Pancreas (tissue), 10 donors: Measurements from ENCODE around the gene FFAR2. TPM values are rescaled to one million over a fixed set of nuclear protein-coding genes. Genes with fewer than 3 reads are reported as not detected.
A peak's percentile ranks its signal among the peaks of the same experiment; 100 is the strongest.

ENCODE experiments used
- ATAC-seq, 4 donors: fragments of 200-7000 bp; cut with Tn5 transposase; one replicate each; pipeline versions ENCODE4 v1.8.0 to v1.9.1; 2020; ENCODE audit warnings: mild to moderate bottlenecking in 4 of 4, moderate library complexity in 4 of 4
- DNase-seq, 6 donors: peaks; one replicate each; pipeline ENCODE4 v3.0.0-alpha.2; 2020
- FAIRE-seq: peaks from 2 replicates; lab custom pipeline; 2012; peaks lifted over from hg19 to GRCh38; lab: Jason Lieb, UNC
- H3K27ac ChIP-seq, 4 donors: fragments of 200-600 bp; sonication (generic); 1 replicate in 3 of 4; 2 replicates in 1 of 4; pipeline versions ENCODE4 v1.5.0 to v1.8.0; 2020
- H3K27me3 ChIP-seq, 4 donors: fragments of 200-600 bp; one replicate each; pipeline ENCODE4 v1.8.0; 2021
- H3K36me3 ChIP-seq, 3 donors: fragments of 200-600 bp; sonication (generic) in 1 of 3; one replicate each; pipeline versions ENCODE4 v1.5.0 to v1.8.0; 2020 to 2021
- H3K4me1 ChIP-seq, 3 donors: fragments of 200-600 bp; one replicate each; pipeline ENCODE4 v1.8.0; 2021
- H3K4me3 ChIP-seq, 4 donors: fragments of 200-600 bp; sonication (generic) in 2 of 4; one replicate each; pipeline versions ENCODE4 v1.5.0 to v1.8.0; 2020 to 2021
- H3K9me3 ChIP-seq, 4 donors: fragments of 200-600 bp; one replicate each; pipeline ENCODE4 v1.8.0; 2021
- WGBS, 2 donors: extraction: QIAGEN DNeasy Blood & Tissue Kit; methylation state at CpG; one replicate each; pipeline ENCODE4 v1.1.7; 2013; 5-methylcytosine and 5-hydroxymethylcytosine counted together
- intact Hi-C, 3 donors: fragments of 100-400 bp; cut with DNase I; formaldehyde crosslinking; loops; one replicate each; pipeline versions ENCODE4 v1.11.1 to v1.14.2; 2022
- polyA plus RNA-seq, 2 donors: library from polyadenylated mRNA; stranded (reverse); fragments of 200-250 nt; gene quantifications; one replicate each; pipeline ENCODE4 v1.2.3, GENCODE V29; 2013
- total RNA-seq, 6 donors: library from RNA; stranded (reverse); fragmentation: NEBNext Ultra II Directional in 4 of 6; extraction: Animal tissue kit (Norgen Biotek cat#: 25700) in 4 of 6; gene quantifications; one replicate each; pipeline versions ENCODE4 v1.2.1 to v1.2.4, GENCODE V29; 2021 to 2023
- TF ChIP-seq, protein P1 (sequence below), 4 donors: fragments of 200-600 bp; sonication (generic) in 3 of 4; IDR thresholded peaks; one replicate each; pipeline versions ENCODE4 v1.5.0 to v1.8.0; 2021; ENCODE audit warnings: antibody characterized with exemption in 4 of 4
- donor health status: healthy with polysubstance abuse.
- donor health status: DM: no; HTN: no; CAD: no; lungs with moderate emphysema.
- donor health status: DM: no; HTN: no; CAD: no.
- donor health status: control.
- donor health status: control.
- donor health status: Bipolar disorder and iron deficiency.
- donor health status: DM: yes; HTN: yes; CAD: no.
- donor health status: DM: no; HTN: no; CAD: no.
- donor health status: DM: no; HTN: no; CAD: no.
- donor health status: DM: yes; HTN: yes; CAD: no.

The FFAR2 gene
- total and polyA plus RNA-seq, 8 donors: 0.20 to 2.5 (median 0.39) TPM; not detected in 2

DNA sequence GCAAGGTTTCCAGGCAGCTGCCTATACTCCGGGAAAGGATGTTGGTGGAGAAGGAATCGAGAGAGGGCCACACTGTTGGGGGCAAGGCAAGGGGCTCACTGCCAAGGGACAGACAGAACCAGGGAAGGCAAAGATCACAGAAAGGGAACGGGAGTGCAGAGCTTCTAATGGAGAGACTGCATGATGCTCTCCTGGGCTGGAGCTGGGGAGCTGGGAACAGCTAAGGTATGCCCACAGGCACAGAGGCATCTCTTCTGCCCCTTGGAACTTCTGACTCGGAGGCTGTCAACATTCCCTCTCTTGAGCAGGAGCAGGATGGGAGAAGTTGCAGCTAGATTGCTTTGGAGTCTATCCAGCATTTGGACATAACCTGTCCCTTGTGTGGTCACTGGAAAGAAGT is 22.4 kb upstream of the FFAR2 start:
- FAIRE-seq (no peak), ATAC-seq (no peak), DNase-seq (no peak)
- H3K4me3 ChIP-seq: no peak overlapping the region
- no peaks in the 10 kb centered on the region for H3K9me3 ChIP-seq
- H3K36me3 ChIP-seq: no peaks in the 10 kb centered on the region
- intact Hi-C loops: no loop called here
- TF ChIP-seq, protein P1, sequence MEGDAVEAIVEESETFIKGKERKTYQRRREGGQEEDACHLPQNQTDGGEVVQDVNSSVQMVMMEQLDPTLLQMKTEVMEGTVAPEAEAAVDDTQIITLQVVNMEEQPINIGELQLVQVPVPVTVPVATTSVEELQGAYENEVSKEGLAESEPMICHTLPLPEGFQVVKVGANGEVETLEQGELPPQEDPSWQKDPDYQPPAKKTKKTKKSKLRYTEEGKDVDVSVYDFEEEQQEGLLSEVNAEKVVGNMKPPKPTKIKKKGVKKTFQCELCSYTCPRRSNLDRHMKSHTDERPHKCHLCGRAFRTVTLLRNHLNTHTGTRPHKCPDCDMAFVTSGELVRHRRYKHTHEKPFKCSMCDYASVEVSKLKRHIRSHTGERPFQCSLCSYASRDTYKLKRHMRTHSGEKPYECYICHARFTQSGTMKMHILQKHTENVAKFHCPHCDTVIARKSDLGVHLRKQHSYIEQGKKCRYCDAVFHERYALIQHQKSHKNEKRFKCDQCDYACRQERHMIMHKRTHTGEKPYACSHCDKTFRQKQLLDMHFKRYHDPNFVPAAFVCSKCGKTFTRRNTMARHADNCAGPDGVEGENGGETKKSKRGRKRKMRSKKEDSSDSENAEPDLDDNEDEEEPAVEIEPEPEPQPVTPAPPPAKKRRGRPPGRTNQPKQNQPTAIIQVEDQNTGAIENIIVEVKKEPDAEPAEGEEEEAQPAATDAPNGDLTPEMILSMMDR (IDR thresholded peaks at IDR 0.05): no peak
- WGBS, 2 donors: 77 to 86% methylated on average over 4 of the region's 4 CpGs
- no peak overlapping the region for H3K27ac ChIP-seq
- H3K27me3 ChIP-seq: no peaks in the 10 kb centered on the region
- H3K4me1 ChIP-seq: peaks cover 0 to 12% (median 10%) of the 10 kb centered on the region in 3 donors

DNA sequence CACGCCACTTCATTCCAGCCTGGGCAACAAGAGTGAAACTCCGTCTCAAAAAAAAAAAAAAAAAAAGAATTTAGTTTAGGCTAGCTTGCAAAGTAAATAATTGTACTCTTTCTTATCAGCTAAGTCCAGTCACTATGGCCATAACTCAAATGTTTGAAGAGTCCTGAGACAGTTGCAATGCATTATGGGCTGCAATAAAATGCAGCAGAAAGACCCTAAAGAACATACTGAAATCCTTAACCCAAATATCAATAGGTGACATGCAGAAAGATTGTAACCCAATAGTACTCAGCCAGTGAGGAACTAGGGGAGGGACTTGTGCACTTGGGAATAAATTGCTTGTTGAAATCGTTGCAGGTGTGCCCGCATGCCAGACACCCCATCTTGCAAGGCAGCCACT is 20.9 kb upstream of the FFAR2 start:
- no peaks in the 10 kb centered on the region for H3K9me3 ChIP-seq
- TF ChIP-seq, protein P1 (IDR thresholded peaks at IDR 0.05): no peak
- intact Hi-C loops: no loop called here
- no peak for DNase-seq
- peak overlapping the region in 1 of 4 donors; percentile 27 for H3K27ac ChIP-seq
- no peak for FAIRE-seq
- peak; percentile 45 to 82 (median 62) for ATAC-seq
- H3K27me3 ChIP-seq: no peaks in the 10 kb centered on the region
- peaks cover 0 to 6% (median 5%) of the 10 kb centered on the region in 3 donors for H3K4me1 ChIP-seq
- no peaks in the 10 kb centered on the region for H3K36me3 ChIP-seq
- H3K4me3 ChIP-seq: no peak overlapping the region
- WGBS, 2 donors: 15 to 23% methylated on average over 4 of the region's 4 CpGs

DNA sequence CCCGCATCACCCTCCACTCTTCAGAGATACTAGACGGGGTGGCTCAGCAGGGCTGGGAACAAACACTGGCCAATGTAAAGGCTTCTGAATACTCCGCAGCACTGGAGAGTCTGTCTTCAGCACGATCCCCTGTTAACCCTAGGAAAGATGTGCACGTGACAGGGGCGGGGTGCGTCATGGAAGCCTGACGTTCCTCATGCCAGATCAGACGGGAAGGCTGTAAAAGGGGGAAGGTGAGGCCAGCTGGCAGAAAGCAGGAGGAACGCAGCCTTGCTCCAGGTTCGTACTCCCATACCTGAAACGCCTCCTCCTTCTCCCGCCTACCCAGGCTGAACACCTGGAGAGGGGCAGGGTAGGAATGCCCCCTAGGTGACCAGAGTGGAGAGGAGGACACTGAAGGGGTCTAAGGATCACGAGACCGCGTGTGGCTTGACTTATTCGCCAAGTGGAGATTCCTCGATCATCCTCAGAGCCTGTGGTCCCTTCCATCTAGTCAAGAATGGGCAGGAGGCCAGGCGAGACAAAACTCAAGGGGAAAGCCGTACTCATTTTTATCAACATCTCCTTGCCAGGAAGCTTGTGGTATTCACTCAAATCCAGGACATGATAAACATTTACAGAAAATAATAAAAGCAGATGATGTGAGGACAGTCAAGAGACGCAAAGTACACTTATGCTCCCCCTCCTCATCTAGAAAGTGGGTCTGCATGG is 18.2 kb upstream of the FFAR2 start:
- intact Hi-C loops: no loop called here
- DNase-seq: no peak
- FAIRE-seq: no peak
- no peak for ATAC-seq
- Histone ChIP-seq H3K4me1 (peaks cover 3 to 14% (median 13%) of the 10 kb centered on the region in 3 donors), H3K27ac (no peak overlapping the region), H3K27me3 (no peaks in the 10 kb centered on the region), H3K36me3 (no peaks in the 10 kb centered on the region), H3K9me3 (no peaks in the 10 kb centered on the region), H3K4me3 (no peak overlapping the region)
- 90 to 91% methylated on average over 21 of the region's 21 CpGs for WGBS, 2 donors
- TF ChIP-seq, protein P1 (IDR thresholded peaks at IDR 0.05): no peak

DNA sequence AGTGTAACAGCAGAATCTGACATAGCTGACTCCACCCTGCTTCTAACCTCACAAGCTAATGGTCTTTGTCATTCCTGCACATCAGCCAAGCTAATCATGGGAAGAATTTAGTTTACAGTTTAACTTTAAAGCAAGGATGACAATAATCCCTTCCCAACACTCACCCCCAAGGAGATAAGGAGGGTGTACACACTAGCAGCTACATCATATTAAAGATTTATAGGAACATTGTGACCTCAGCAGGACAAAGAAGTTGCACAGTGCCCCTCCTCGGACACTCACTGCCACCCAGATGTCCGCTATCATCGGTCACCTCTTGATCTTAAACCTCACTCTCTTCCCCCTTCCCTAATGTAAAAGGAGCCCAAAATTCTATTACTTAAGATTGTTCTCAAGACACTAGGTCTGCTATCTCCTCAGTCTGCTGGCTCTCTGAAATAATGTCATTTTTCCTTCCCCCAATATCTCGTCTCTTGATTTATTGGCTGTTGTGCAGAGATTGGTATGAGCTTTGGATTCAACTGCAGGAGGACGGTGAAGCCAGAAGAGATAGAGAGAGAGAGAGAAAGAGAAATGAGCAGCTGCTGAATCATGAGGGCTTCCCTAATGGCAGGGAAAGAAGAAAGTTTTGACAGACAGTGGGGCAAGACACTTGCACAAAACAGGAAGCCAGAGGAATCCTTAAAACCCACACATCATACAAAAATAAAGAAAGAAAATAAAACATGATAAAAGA is 17.5 kb upstream of the FFAR2 start:
- no peak overlapping the region for H3K27ac ChIP-seq
- intact Hi-C loops: no loop called here
- no peak for FAIRE-seq

More for the DNA sequence above, 17.5 kb upstream of the FFAR2 start:
- H3K4me3 ChIP-seq: no peak overlapping the region
- H3K27me3 ChIP-seq: no peaks in the 10 kb centered on the region
- 60 to 74% methylated on average over 5 of the region's 5 CpGs for WGBS, 2 donors
- peaks cover 11 to 21% (median 19%) of the 10 kb centered on the region in 3 donors for H3K4me1 ChIP-seq
- H3K36me3 ChIP-seq: no peaks in the 10 kb centered on the region
- no peak for ATAC-seq
- TF ChIP-seq, protein P1 (IDR thresholded peaks at IDR 0.05): no peak
- H3K9me3 ChIP-seq: no peaks in the 10 kb centered on the region
- no peak for DNase-seq
